Amniotic epithelial cell (primary cell): ENCODE measurements around the gene NR5A2.

Source experiments
- DNase-seq: peaks from one replicate; pipeline ENCODE4 v3.0.0-alpha.2; 2010; ENCODE audit warnings: low read depth

Gene NR5A2

DNA sequence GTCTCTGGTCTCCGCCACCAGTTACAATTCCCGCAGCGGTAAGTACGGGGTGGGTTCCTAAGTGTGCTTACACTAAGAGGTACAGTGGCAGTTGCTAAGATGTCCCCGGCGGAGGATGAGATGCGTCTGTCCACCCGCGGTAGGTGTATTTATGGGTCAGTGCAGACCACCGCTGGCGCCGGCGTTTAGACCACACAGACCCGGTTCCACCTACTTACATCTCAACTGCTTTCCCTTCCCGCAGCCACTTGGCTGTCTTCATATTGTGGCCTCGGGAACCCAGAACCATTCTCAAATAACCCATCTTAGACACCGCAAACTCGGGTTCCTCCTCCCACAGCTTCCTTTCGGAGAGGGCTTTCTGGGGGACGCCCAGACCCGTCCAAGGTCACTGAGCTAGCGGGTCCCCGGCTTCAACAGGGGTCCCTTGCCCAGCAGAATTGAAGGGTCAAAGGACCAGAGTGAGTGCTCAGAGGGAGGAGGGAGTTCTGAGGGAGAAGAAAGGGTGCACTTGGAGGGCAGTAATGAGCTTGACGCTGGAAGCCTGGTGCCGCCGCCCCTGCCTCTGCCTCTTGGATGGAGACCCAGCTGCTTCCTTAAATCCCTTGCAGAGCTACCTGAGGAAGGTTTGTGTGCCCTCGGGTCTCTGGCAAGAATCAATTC is 8.6 kb downstream of the NR5A2 start:
- no peak for DNase-seq

DNA sequence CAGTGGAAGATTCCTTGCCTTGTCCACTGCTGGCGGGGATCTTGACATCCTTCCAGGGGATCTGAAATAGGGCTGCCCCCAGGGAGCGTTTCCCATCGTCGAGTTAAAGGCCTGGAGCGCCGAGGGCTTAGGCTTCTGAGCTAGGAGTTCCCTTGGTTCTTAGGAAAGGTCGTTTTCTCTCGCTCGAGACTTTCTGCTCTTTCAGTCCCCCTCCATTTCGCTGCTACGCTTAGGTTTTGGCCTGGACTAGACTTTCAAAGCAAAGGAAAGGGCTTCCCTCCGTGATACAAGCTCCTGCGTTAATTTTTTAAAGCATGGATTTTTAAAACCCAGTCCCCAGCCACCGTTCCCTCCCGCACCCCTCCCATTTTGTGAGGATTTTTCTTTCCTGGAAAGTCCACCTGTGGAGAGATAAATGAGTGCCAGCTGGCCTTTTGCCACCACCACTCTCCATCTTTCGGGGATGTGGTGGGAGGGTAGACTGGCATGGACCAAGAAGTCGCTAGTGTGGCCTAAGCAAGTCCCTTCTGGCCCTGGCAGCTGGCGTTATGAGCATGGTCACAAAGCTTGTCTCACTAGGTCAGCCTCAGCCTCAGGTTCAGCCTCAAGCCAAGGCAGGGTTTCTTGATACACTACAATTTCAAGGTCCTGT is 9.2 kb downstream of the NR5A2 start:
- no peak for DNase-seq

- no peak for DNase-seq
Measured at GRCh38 chr1:200037501-200037900, 10.0 kb downstream of the NR5A2 start.

- peak; percentile 58 for DNase-seq
Measured at GRCh38 chr1:200037904-200038303, 10.4 kb downstream of the NR5A2 start.

- DNase-seq, result no peak
Measured at GRCh38 chr1:200038325-200038980, 10.9 kb downstream of the NR5A2 start.

DNA sequence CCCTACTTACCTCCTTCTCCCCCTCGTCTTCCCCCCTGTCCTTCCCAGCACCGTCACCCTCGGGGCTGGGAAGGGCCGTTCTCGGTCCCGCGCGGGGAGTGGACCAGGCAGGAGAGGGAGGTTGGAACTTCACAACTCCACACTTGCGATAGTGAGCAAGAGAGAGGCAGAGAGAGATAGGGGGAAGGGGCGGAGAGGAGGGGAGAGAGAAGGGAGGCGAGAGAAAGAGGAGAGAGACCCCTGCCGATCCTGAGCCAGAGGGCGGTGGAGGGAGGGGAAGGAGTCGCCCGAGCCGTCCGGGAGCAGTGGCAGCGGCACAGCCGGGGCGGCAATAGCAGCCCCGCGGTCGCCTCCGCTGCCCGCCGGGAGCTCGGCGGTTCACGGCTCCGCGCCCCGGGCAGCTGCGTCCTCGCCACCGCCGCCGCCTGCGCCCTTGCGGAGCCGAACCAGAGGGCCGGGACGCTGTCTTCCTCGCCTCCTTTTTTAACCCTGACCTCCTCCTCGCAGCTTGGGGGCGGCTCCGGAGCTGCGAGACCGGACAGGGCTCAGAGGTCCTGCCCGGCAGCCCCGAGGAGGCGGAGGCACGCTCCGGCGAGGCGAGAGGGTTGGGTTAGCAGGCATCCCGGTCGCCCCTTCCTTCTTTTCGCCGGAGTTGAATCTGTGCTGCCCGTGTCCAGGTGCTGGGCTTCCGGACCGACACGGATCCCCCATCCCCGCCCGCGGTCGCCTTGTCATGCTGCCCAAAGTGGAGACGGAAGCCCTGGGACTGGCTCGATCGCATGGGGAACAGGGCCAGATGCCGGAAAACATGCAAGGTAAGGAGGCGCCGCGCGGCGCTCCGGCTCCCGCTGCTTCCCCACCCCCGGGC is 11.7 kb downstream of the NR5A2 start:
- DNase-seq, result no peak

- DNase-seq, result no peak
Measured at GRCh38 chr1:200039849-200040474, 12.5 kb downstream of the NR5A2 start.

DNA sequence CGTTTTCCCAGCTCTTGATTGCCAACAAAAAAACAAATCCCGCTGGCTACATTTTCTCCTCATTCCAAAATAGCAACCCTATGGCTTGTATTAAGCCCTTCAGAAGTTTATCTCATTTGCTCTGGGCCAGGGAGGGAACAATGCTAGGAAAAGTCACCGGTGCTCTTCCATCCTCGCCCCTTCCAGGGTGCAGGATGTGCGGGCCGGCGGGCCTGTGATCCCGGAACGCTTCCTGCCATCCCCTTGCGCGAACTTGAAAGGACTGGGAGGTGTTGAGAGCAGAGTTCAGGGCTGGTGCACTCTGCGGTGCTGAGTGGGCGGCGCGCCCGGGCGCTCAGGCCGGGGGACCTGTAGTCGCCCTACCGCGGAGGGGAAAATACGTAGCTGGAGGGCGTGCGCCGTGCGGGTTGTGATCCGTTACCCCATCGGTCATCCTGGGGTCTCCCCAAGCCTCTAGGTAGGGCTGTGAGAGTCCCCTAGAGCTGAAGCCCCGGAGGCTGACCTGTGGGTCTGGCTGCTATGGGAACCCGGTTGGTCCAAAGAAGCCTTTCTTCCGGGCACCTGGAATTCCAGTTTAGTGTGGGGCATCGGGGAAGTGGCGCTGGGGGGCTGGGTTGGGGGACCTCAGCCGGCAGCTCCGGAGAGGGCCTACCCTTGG is 13.1 kb downstream of the NR5A2 start:
- peak; percentile 75 for DNase-seq

DNA sequence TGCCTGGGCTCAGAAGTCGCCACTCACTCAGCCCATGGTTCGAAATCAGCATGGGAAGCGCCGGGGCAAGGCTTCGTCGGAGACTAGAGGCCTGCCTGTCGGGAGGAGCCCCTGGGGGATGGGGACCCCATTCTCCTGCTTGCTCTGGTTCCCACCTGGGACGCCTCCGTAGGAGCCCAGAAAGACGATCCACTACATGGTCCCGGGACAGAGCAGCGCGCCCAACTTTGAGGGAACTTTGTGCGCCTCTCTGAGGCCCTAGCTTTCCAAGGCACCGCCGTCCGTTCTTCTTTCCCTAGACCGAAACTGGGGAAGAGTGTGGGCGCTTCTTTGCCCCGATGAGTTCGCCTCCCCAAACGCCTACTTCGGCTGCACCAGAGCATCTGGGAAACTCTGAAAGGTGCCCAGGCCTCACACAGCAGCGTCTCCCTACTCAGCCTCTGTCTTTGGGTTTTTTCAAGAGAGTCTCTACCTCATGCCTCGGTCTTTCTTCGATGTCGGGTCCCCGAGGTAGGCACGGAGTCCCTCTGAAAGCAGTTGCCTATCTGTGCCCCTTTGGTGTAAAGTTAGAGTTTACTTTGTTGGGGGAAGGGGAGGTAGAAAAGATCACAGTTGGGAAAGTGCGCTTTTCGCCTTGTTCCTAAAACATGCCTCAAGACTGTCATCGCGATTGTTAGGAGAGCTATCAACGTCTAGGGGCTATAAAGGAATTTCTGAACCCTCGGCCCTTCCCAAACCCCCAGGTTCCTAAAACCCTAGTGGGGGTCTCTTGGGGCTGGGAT is 14.0 kb downstream of the NR5A2 start:
- no peak for DNase-seq

DNA sequence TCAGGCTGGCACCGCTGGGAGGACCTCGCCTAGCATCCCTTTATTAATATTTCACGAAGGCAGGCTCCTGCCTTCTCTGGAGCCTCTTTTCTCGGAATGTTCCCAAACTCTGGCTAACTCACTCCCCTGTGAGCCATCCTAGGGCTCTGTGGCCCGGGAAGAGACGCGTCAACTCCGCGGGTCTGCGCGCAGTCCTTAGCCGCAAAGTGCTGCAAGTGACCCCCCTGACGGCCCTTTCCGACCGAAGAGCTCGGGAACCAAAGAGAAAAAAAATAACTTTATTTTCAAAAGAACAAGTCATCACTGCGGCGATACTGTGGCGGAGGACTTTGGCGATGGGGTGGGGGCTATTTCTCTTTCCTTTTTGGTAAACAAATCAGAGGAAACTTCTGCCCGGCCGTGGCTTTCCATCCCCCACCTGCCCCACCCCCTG is 14.6 kb downstream of the NR5A2 start:
- DNase-seq, result no peak

DNA sequence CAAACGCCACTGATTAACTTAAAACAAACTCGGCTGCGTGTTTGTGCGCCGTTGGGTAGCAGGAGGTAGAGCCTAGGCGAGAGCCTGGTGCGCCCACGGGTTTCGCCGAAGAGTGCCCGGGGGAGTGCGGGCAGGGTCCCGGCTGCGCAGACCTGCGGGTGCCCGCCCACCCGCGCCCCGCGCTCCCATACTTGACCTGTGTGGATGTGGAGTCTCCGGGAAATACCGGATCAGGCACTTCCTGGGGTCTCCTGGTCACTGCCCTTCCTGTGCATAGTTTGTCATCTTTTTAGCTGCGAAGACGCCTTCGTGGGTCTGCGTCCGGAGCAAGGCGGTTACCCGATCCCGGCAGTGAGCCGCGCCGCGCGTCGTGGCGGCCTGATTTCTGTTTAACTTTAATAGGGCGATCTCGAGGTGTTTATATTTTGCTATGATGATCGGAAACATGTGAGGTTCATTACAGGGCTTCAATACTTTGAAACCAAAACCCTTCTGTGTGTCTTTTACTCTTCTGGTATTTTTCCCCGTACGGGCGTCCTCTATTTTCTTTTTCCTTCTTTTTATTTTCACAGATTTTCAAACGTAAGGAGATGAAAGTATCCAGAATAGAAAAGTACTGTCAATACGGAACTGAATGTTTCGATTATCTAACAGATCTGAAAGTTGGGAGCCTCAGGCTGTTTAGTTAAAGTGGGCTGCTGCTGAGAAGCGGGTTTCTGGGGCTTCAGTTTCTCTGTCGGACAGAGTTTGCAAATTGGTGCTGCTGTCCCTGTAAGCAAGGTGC is 15.2 kb downstream of the NR5A2 start:
- DNase-seq, result peak; percentile 60

DNA sequence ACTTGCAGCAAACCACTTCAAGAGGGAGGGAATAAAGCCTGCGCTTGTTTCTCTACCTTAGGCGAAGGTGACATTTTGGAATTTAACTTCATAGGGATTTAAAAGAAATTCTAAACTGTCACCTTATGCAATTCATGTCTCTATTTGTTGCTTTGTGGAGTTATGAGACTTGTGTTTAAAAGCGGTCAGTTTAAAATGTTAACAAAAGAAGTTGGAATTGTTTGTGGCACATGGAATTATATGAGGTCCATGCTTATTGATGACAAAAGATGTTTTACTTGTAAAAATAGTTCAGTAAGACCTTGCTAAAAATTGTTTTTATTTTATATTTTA is 15.8 kb downstream of the NR5A2 start:
- DNase-seq, result no peak

DNA sequence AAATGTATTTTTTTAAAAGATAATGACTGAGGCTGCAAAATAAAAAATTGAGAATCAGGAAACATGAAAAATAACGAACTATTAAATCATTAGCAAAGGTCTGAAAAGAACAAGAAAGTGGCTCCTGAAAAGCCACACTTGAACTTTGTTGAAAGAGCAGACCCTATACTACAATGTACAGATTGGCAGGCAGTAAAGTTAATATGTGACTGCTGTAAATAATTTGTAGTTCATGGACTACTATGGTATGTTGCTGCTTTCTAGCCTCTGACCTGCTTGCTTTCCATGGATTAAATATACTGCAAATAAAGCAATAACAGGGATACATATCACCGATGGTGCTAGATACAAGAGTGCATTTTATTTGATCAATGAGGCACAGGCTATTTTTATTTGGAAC is 18.6 kb downstream of the NR5A2 start:
- no peak for DNase-seq

- no peak for DNase-seq
Measured at GRCh38 chr1:200048244-200048643, 20.7 kb downstream of the NR5A2 start.

DNA sequence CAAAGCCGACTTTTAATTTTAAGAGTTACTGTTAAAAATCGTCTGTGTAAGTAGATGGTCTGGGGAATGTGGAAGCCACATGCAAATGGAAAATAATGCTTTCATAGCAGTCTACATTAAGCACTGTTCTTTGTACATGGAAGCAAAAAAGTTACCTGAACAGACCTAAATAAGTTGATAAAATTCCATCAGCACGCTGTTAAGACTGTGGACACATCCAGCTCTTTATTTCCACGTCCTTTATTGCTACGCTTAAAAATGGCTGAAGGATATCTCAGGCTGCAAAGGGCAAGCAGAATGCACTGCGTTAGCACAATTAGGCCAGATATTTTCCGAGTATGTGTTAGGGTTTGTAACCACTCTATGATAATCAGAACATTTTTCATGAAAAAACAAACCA is 22.3 kb downstream of the NR5A2 start:
- DNase-seq, result no peak

DNA sequence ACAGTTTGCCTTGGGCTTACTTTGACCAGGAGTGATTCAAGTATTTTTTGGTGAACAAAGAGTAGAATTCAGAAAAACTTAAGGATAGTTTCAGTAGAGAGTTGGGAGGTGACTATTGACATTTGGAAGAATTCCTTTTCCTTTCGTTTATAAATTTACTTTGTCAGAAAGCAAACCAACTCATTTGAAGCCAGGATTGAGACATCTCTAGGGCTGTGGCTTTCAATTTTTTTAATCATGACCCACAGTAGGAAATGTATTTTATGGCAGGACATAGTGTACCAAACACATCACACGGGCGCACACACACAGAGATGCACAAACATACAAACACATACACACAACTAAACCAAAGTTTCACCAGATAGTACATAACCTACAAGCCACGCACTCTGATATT is 24.1 kb downstream of the NR5A2 start:
- DNase-seq, result no peak

DNA sequence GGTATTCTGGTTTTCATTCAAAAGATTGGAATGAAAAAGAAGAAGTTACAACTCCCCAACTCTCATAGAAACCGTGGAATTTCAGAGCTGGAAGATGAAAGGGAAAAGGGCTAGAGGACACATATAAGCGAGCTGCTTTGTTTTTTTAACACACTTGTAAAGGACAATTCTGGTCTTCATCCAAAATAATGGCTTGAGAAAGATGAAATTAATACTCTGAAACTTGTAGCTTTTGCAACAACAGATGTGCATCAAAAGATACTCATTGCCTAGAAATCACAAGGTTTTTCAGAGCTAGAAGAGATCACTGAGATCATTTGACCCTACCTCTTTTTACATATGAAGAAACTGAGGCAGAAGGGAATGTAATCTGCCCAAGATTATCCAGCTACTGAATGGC is 25.6 kb downstream of the NR5A2 start:
- no peak for DNase-seq

DNA sequence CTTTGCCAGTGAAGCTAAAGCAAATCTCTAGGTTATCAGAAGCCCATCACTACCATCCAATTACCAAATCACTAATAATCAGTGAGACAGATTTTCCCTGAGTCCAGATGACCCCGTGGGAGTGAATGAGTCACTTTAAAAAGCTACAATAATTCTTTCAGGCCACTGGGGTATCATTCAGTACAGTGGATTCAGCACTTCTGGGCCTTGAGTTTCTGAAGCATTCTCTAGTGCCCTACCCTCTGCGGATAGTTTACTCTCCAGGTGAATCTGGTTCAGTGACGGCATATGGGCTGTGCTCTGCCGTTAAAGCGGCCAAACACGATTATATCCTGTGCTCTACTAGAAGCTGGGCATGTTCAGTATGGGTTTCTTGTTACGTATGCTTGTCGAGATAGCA is 26.1 kb downstream of the NR5A2 start:
- DNase-seq, result no peak

GRCh38 chr1:200058341-200058740 is 30.8 kb downstream of the NR5A2 start:
- DNase-seq, result no peak

GRCh38 chr1:200062143-200062542 is 34.6 kb downstream of the NR5A2 start:
- no peak for DNase-seq
